GM12878 (cell line): Measurements from ENCODE around the gene RCHY1. TPM values are rescaled to one million over a fixed set of nuclear protein-coding genes. Genes with fewer than 3 reads are reported as not detected.

Experiments
- ATAC-seq: fragments of 200-7000 bp; cut with Tn5 transposase; 3 replicates; pipeline ENCODE4 v1.9.1; 2020; ENCODE audit warnings: mild to moderate bottlenecking, moderate library complexity
- BruUV-seq: library from RNA; stranded (reverse); fragments of 400-500 nt; replicated peaks from 2 replicates; lab custom pipeline; 2021; lab: Mats Ljungman, UMichigan
- CTCF ChIA-PET: fragments of 300-600 bp; sonication (Branson Sonifier 250); formaldehyde crosslinking; extraction: SDS; loops from one replicate; lab custom pipeline; 2021; ENCODE audit warnings: inconsistent platforms; lab: Yijun Ruan, JAX
- POLR2A ChIA-PET: fragments of 350-600 bp; formaldehyde crosslinking; extraction: SDS; loops from one replicate; lab custom pipeline; 2021; ENCODE audit warnings: inconsistent platforms; lab: Charles Lee
- RAD21 ChIA-PET: fragments of 300-600 bp; sonication (Branson Sonifier 250); formaldehyde crosslinking; loops from one replicate; lab custom pipeline; 2023; ENCODE audit warnings: antibody characterized with exemption; ENCODE audit not compliant: unreplicated experiment; lab: Charles Lee
- SMC1A ChIA-PET: fragments of 300-600 bp; sonication (Branson Sonifier 250); formaldehyde crosslinking; loops from one replicate; lab custom pipeline; 2023; ENCODE audit not compliant: unreplicated experiment, uncharacterized antibody; lab: Charles Lee
- DNase-seq: peaks from one replicate; pipeline ENCODE4 v3.0.0-alpha.2; 2011; ENCODE audit warnings: low read depth, low spot score
- FAIRE-seq: peaks from 3 replicates; lab custom pipeline; 2011; peaks lifted over from hg19 to GRCh38; lab: Jason Lieb, UNC
- H2AFZ ChIP-seq: 2 replicates; pipeline ENCODE4 v1.6.0; 2011; ENCODE audit warnings: low read depth, low read length, control low read depth; ENCODE audit not compliant: control insufficient read depth
- H3K27ac ChIP-seq: 2 replicates; pipeline ENCODE4 v1.5.1; 2011; ENCODE audit warnings: control low read depth; ENCODE audit not compliant: control insufficient read depth, insufficient read depth
- H3K27me3 ChIP-seq, 2 experiments: replicated peaks in 1 of 2; 2 replicates each; pipeline versions ENCODE4 v1.6.0 to v1.6.1; 2011; ENCODE audit warnings: low read length in 1 of 2; ENCODE audit not compliant: control insufficient read depth in 2 of 2, insufficient read depth in 2 of 2
- H3K36me3 ChIP-seq, 2 experiments: 2 replicates each; pipeline ENCODE4 v1.5.1; 2011; ENCODE audit warnings: low read length in 1 of 2; ENCODE audit not compliant: control insufficient read depth in 2 of 2, insufficient read depth in 2 of 2
- H3K4me1 ChIP-seq: 2 replicates; pipeline ENCODE4 v1.6.1; 2011; ENCODE audit warnings: mild to moderate bottlenecking, low read length, moderate library complexity, mixed read lengths; ENCODE audit not compliant: control insufficient read depth, insufficient read depth
- H3K4me2 ChIP-seq: 2 replicates; pipeline ENCODE4 v1.6.0; 2011; ENCODE audit warnings: control low read depth; ENCODE audit not compliant: control insufficient read depth, insufficient read depth
- H3K4me3 ChIP-seq: fragments of 200-600 bp; sonication (generic); 2 replicates; pipeline ENCODE4 v1.5.1; 2016
- H3K79me2 ChIP-seq: 2 replicates; pipeline ENCODE4 v1.6.0; 2011; ENCODE audit warnings: low read length; ENCODE audit not compliant: control insufficient read depth, insufficient read depth
- H3K9ac ChIP-seq: 2 replicates; pipeline ENCODE4 v1.8.0; 2011; ENCODE audit warnings: low read length, control low read depth, mixed read lengths; ENCODE audit not compliant: control insufficient read depth, insufficient read depth
- H3K9me3 ChIP-seq: replicated peaks from 3 replicates; pipeline ENCODE4 v1.5.1; 2011; ENCODE audit warnings: mild to moderate bottlenecking, low read length; ENCODE audit not compliant: control insufficient read depth, insufficient read depth
- H4K20me1 ChIP-seq: 2 replicates; pipeline ENCODE4 v1.6.0; 2011; ENCODE audit not compliant: control insufficient read depth, insufficient read depth
- ATF2 ChIP-seq: IDR thresholded peaks from 2 replicates; pipeline ENCODE4 v1.6.1; 2012; ENCODE audit warnings: low read length, inconsistent platforms
- BCL3 ChIP-seq: IDR thresholded peaks from 2 replicates; pipeline ENCODE4 v1.6.1; 2011; ENCODE audit warnings: borderline replicate concordance, low read depth, mild to moderate bottlenecking, moderate library complexity, low read length; ENCODE audit not compliant: insufficient read depth, poor library complexity, severe bottlenecking
- BHLHE40 ChIP-seq, 2 experiments: fragments of 450-650 bp in 1 of 2; IDR thresholded peaks; 2 replicates each; pipeline ENCODE4 v1.6.1; 2011 to 2017; ENCODE audit warnings: low read depth in 2 of 2, borderline replicate concordance in 1 of 2, improper control_type of control experiment in 1 of 2, low read length in 1 of 2, mild to moderate bottlenecking in 1 of 2
- ELK1 ChIP-seq: IDR thresholded peaks from 2 replicates; pipeline ENCODE4 v1.6.1; 2012; ENCODE audit warnings: low read depth, low read length, improper control_type of control experiment
- HCFC1 ChIP-seq: fragments of 150-350 bp; IDR thresholded peaks from 2 replicates; pipeline ENCODE4 v1.6.1; 2014; ENCODE audit warnings: low read length
- IKZF2 ChIP-seq, 2 experiments: fragments of 450-650 bp; IDR thresholded peaks; 2 replicates each; pipeline ENCODE4 v1.6.1; 2017; ENCODE audit warnings: mild to moderate bottlenecking in 2 of 2, moderate library complexity in 2 of 2
- MTA3 ChIP-seq: IDR thresholded peaks from 2 replicates; pipeline ENCODE4 v1.6.1; 2012; ENCODE audit warnings: low read length, inconsistent platforms, borderline replicate concordance
- NR2F1 ChIP-seq: fragments of 450-650 bp; conservative IDR thresholded peaks from 2 replicates; pipeline ENCODE4 v1.6.1; 2017; ENCODE audit warnings: mild to moderate bottlenecking
- PAX5 ChIP-seq: IDR thresholded peaks from 2 replicates; pipeline ENCODE4 v1.6.1; 2011; ENCODE audit warnings: low read depth, low read length, borderline replicate concordance
- POU2F2 ChIP-seq: IDR thresholded peaks from 3 replicates; pipeline ENCODE4 v1.6.1; 2011; ENCODE audit warnings: low read depth, mild to moderate bottlenecking, low read length, borderline replicate concordance
- RBBP5 ChIP-seq: fragments of 200-600 bp; sonication (generic); conservative IDR thresholded peaks from 2 replicates; pipeline ENCODE4 v1.6.1; 2016
- RCOR1 ChIP-seq: conservative IDR thresholded peaks from 2 replicates; pipeline ENCODE4 v1.6.1; 2012; ENCODE audit warnings: low read depth, low read length, improper control_type of control experiment
- SUZ12 ChIP-seq: fragments of 200-600 bp; sonication (generic); IDR thresholded peaks from one replicate; pipeline ENCODE4 v1.6.1; 2018; ENCODE audit warnings: antibody characterized with exemption, mild to moderate bottlenecking; ENCODE audit not compliant: unreplicated experiment
- YY1 ChIP-seq: IDR thresholded peaks from 2 replicates; pipeline ENCODE4 v1.6.1; 2011; ENCODE audit warnings: low read depth, mild to moderate bottlenecking, low read length
- ZBED1 ChIP-seq: IDR thresholded peaks from 2 replicates; pipeline ENCODE4 v1.6.1; 2016; ENCODE audit warnings: borderline replicate concordance
- ZBTB40 ChIP-seq: fragments of 450-650 bp; IDR thresholded peaks from 2 replicates; pipeline ENCODE4 v1.6.1; 2016; ENCODE audit warnings: mild to moderate bottlenecking, moderate library complexity, borderline replicate concordance
- WGBS: methylation state at CpG from one replicate; pipeline ENCODE4 v1.1.6; 2016; ENCODE audit warnings: low lambda C conversion rate; ENCODE audit not compliant: insufficient replicate concordance, insufficient coverage; ENCODE audit errors: missing lambda C conversion rate; 5-methylcytosine and 5-hydroxymethylcytosine counted together
- in situ Hi-C: fragments of 300-500 bp; cut with MboI; formaldehyde crosslinking; loops from 9 replicates; pipeline ENCODE4 v1.14.3; 2018; ENCODE audit warnings: mixed read lengths
- intact Hi-C: fragments of 100-400 bp; cut with micrococcal nuclease; formaldehyde crosslinking; loops from one replicate; pipeline ENCODE4 v1.14.2; 2022; ENCODE audit not compliant: unreplicated experiment
- polyA plus RNA-seq, 11 experiments: library from polyadenylated mRNA; depleted of rRNA in 4 of 11; unstranded in 6 of 11; stranded (reverse) in 5 of 11; fragments of >200 nt; fragmentation: Nextera tagmentation in 4 of 11; fragmentation: Illumina TruSeq in 1 of 11; extraction: Ambion mirVana in 4 of 11; extraction: Trizol in 1 of 11; gene quantifications; 1 replicate in 1 of 11; 2 replicates in 10 of 11; pipeline versions ENCODE4 v1.2.1 to v1.2.3, GENCODE V29; 2011 to 2016; ENCODE audit warnings: inconsistent platforms in 2 of 11, missing spikeins in 2 of 11, low read depth in 1 of 11
- total RNA-seq, 4 experiments: library from RNA; depleted of rRNA in 3 of 4; stranded (reverse); fragments of >200 nt in 3 of 4; fragmentation: Illumina TruSeq in 1 of 4; extraction: Trizol in 1 of 4; gene quantifications; 2 replicates each; pipeline versions ENCODE4 v1.2.1 to v1.2.3, GENCODE V29; 2013 to 2021

RCHY1 gene
- total and polyA plus RNA-seq, 10 of the 15 experiments (the other 5 are each of a cell fraction or from before 2014, with no cell fraction given), result 12.0 to 50.6 (median 26.4) TPM

- CTCF ChIA-PET, result interaction anchor here (0.6 kb wide), 1 partner anchor 8 kb away, joined by 3 read pairs; no protein-coding TSS in a partner anchor
- H3K4me2 ChIP-seq, result no peak overlapping the region
- no peak for DNase-seq
Observed at GRCh38 chr4:75561789-75562188, 47.6 kb upstream of the RCHY1 start.

More at GRCh38 chr4:75561789-75562188, 47.6 kb upstream of the RCHY1 start:
- Histone ChIP-seq H3K9ac (no peak overlapping the region), H3K79me2 (no peaks in the 10 kb centered on the region), H3K4me3 (no peak overlapping the region), H3K27me3 (no peaks in the 10 kb centered on the region; a peak in 1 of 4 replicates), H3K27ac (no peak overlapping the region), H3K9me3 (no peaks in the 10 kb centered on the region), H3K36me3 (no peaks in the 10 kb centered on the region), H3K4me1 (no peaks in the 10 kb centered on the region), H2AFZ (no peak overlapping the region), H4K20me1 (no peaks in the 10 kb centered on the region; the same call in 1 of the 2 replicates)
- RAD21 ChIA-PET, result no interaction called here
- in situ Hi-C loops, result no loop called here
- BruUV-seq, result no TSS peak
- 67% methylated on average over 8 of the region's 8 CpGs for WGBS
- SMC1A ChIA-PET, result no interaction called here
- no peak for TF ChIP-seq ELK1
- no peak for TF ChIP-seq POU2F2
- no peak for TF ChIP-seq HCFC1
- TF ChIP-seq ZBED1, result no peak
- TF ChIP-seq IKZF2 (IDR thresholded peaks at IDR 0.05), result no peak
- no peak for TF ChIP-seq ZBTB40
- TF ChIP-seq MTA3, result no peak
- no peak for TF ChIP-seq BCL3
- TF ChIP-seq BHLHE40 (IDR thresholded peaks at IDR 0.05; ENCODE audit: borderline replicate concordance in 1 of 2, low read depth in 2 of 2, low read length in 1 of 2), result no peak
- no peak for TF ChIP-seq PAX5
- no peak for TF ChIP-seq NR2F1
- no peak for TF ChIP-seq ATF2
- TF ChIP-seq RCOR1, result no peak
- no peak for TF ChIP-seq RBBP5
- no peak for TF ChIP-seq YY1
- no peak for TF ChIP-seq SUZ12
- ATAC-seq, result no peak
- no peak for FAIRE-seq
- intact Hi-C loops, result loop anchor here (2.0 kb wide), 1 partner anchor 73 kb away; no protein-coding TSS in a partner anchor
- POLR2A ChIA-PET, result no interaction called here
